Stimulated activated CD8-positive, alpha-beta memory T cell treated with anti-CD3 and anti-CD28 coated beads, Interleukin-7, amount 100 ng/mL, for 48 hours (primary cell): ENCODE data around the gene MRTO4.

ENCODE experiments used
- DNase-seq, 2 donors: peaks; one replicate each; pipeline ENCODE4 v3.0.0-alpha.2; 2020; ENCODE audit warnings: low read depth in 1 of 2; ENCODE audit errors: extremely low read depth in 1 of 2

The MRTO4 gene

GRCh38 chr1:19308509-19308907 is 56.9 kb downstream of the MRTO4 start:
- DNase-seq: no peak

GRCh38 chr1:19309123-19309813 is 57.7 kb downstream of the MRTO4 start:
- no peak for DNase-seq
